ENCODE results near the gene USP47. TPM values are rescaled to one million over a fixed set of nuclear protein-coding genes. Genes with fewer than 3 reads are reported as not detected.

The USP47 gene
- total RNA-seq, 1 donor from 2014 or later, result 54.0 TPM

DNA sequence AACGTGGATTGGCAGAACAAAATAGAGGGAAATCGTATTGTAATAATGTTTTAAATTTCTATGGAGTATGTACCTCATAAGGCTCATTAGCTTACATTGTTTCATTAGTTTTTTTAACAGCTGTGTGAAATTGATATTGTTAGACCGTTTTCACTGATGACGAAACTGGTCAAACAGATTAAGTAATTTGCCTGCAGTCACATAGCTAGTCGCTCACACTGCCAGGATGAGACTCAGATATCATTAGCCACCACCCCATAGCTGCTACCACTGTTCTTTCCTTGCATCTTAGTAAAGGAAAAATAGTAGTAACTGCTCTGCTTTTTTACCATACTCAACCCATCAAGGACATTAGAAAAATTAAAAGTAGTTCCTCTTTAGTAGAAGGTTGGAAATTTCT, 102.7 kb downstream of the USP47 start:
- DNase-seq (ENCODE audit: low read depth) (peak; percentile 22), FAIRE-seq (no peak)
- Histone ChIP-seq H3K4me3 (ENCODE audit: low read depth, low read length) (no peak overlapping the region), H3K27me3 (ENCODE audit: control insufficient read depth, insufficient read depth, low read length) (no peaks in the 10 kb centered on the region), H3K36me3 (ENCODE audit: control insufficient read depth, insufficient read depth, low read length) (no peaks in the 10 kb centered on the region)
- no peak for TF ChIP-seq CTCF (IDR thresholded peaks at IDR 0.05; ENCODE audit: insufficient read depth, low read length, severe bottlenecking)

DNA sequence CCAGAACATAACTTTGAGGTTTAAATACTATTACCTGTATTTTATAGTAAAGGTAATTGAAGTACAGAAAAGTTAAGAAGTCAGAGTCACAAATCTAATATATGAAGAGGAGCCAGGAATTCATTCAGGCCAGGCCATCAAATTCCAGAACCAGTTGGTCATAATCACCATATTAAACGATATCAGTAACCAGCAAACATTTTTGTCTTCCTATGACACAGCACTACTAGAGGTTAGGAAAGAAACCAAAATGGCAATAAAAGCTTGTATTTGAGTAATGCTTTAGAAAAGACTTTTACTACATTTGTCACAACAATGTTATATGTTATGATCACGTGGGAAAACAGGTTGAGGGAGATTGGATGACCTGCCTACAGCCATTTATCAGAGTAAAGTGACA, 104.4 kb downstream of the USP47 start:
- DNase-seq (ENCODE audit: low read depth) (no peak), FAIRE-seq (no peak)
- Histone ChIP-seq H3K4me3 (ENCODE audit: low read depth, low read length) (no peak overlapping the region), H3K27me3 (ENCODE audit: control insufficient read depth, insufficient read depth, low read length) (no peaks in the 10 kb centered on the region), H3K36me3 (ENCODE audit: control insufficient read depth, insufficient read depth, low read length) (peaks cover 3% of the 10 kb centered on the region)
- no peak for TF ChIP-seq CTCF (IDR thresholded peaks at IDR 0.05; ENCODE audit: insufficient read depth, low read length, severe bottlenecking)

DNA sequence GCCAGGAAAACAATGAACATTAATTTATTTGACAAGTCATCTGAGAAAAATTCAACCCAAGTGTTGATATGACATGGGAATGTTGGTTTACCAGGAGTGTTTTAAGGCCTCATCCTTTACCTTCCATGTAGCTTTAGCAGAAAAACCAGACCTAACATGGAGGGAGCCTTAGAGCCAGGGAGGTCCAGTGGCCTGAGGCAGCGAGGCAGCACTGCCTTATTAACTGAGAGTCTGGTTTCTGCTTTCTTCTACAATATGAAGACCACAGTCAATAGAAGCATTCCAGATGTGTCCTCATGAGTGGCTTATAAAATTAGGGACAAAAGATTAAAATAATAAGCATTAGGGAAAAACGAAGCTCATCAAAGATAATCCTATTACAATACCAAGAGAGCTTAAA, 105.1 kb downstream of the USP47 start:
- FAIRE-seq (no peak), DNase-seq (ENCODE audit: low read depth) (no peak)
- Histone ChIP-seq H3K27me3 (ENCODE audit: control insufficient read depth, insufficient read depth, low read length) (no peaks in the 10 kb centered on the region), H3K36me3 (ENCODE audit: control insufficient read depth, insufficient read depth, low read length) (peaks cover 5% of the 10 kb centered on the region), H3K4me3 (ENCODE audit: low read depth, low read length) (no peak overlapping the region)
- no peak for TF ChIP-seq CTCF (IDR thresholded peaks at IDR 0.05; ENCODE audit: insufficient read depth, low read length, severe bottlenecking)

GRCh38 chr11:11947825-11948224, 106.1 kb downstream of the USP47 start:
- no peak for TF ChIP-seq CTCF (IDR thresholded peaks at IDR 0.05; ENCODE audit: insufficient read depth, low read length, severe bottlenecking)
- H3K36me3 ChIP-seq (ENCODE audit: control insufficient read depth, insufficient read depth, low read length), result peaks cover 5% of the 10 kb centered on the region
- H3K4me3 ChIP-seq (ENCODE audit: low read depth, low read length), result no peak overlapping the region
- DNase-seq (ENCODE audit: low read depth) (no peak), FAIRE-seq (no peak)
- H3K27me3 ChIP-seq (ENCODE audit: control insufficient read depth, insufficient read depth, low read length), result no peaks in the 10 kb centered on the region

- Histone ChIP-seq H3K27me3 (ENCODE audit: control insufficient read depth, insufficient read depth, low read length) (no peaks in the 10 kb centered on the region), H3K36me3 (ENCODE audit: control insufficient read depth, insufficient read depth, low read length) (peaks cover 5% of the 10 kb centered on the region), H3K4me3 (ENCODE audit: low read depth, low read length) (no peak overlapping the region)
- DNase-seq (ENCODE audit: low read depth) (peak; percentile 59), FAIRE-seq (no peak)
- no peak for TF ChIP-seq CTCF (IDR thresholded peaks at IDR 0.05; ENCODE audit: insufficient read depth, low read length, severe bottlenecking)
Measured at GRCh38 chr11:11948242-11948947, 106.6 kb downstream of the USP47 start.

DNA sequence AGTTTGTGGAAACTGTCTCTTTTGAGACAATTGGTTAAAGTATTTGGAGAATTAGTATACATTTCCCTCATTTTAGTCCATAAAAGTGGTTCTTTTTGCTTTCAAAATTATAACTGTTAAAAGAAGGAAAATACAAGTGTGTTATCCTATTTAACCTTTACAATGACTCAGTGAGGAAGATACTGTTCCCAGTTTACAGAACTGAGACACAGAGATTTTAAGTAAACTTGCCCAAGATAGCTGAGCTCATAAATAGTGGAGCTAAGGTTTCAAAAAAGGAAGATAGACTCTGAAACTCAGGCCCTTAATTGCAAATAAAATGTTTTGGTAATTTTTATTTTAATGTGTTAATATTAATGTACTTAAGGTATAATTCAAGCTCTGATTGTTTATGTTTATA, 107.7 kb downstream of the USP47 start:
- Histone ChIP-seq H3K4me3 (ENCODE audit: low read depth, low read length) (no peak overlapping the region), H3K27me3 (ENCODE audit: control insufficient read depth, insufficient read depth, low read length) (no peaks in the 10 kb centered on the region), H3K36me3 (ENCODE audit: control insufficient read depth, insufficient read depth, low read length) (peaks cover 5% of the 10 kb centered on the region)
- DNase-seq (ENCODE audit: low read depth), result no peak
- FAIRE-seq, result no peak
- TF ChIP-seq CTCF (IDR thresholded peaks at IDR 0.05; ENCODE audit: insufficient read depth, low read length, severe bottlenecking), result no peak

Measured in bronchial epithelial cell (primary cell).